ENCODE measurements around the gene MCAT. TPM values are rescaled to one million over a fixed set of nuclear protein-coding genes. Genes with fewer than 3 reads are reported as not detected.

MCAT gene
- total RNA-seq, 2 experiments from 2014 or later = 14.3 to 15.3 TPM

DNA sequence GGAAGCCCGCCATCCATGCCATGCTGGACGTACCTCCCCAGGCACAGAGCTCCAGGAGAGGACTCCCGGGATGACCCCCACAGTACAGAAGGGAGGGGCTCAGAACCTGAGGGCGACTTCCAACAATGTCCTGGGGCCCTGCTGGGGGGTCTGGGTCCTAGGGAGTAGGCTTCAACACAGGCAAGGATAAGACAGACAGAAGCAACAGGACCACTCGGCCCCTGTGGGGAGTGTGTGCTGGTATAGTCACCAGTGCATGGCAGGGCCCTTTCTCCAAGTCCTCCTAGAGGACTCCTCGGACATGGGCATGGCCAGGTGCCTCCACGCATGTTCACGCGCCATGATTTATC is 26.9 kb upstream of the MCAT start:
- H3K4me1 Mint-ChIP-seq (ENCODE audit: low read depth) = no peaks in the 10 kb centered on the region
- H3K27ac Mint-ChIP-seq = no peak overlapping the region
- H3K36me3 Mint-ChIP-seq = peaks cover 16% of the 10 kb centered on the region
- DNase-seq = no peak
- intact Hi-C loops (cut with micrococcal nuclease) = no loop called here
- H3K27me3 Mint-ChIP-seq = no peaks in the 10 kb centered on the region
- CTCF ChIA-PET = no interaction called here
- H3K9me3 Mint-ChIP-seq = no peaks in the 10 kb centered on the region
- POLR2A ChIA-PET = interaction anchor here (0.6 kb wide), 1 partner anchor 22 kb away, joined by 4 read pairs; no protein-coding TSS in a partner anchor
- no peak overlapping the region for H3K4me3 Mint-ChIP-seq

GRCh38 chr22:43169310-43170130 is 26.3 kb upstream of the MCAT start:
- Mint-ChIP-seq H3K4me3 (no peak overlapping the region), H3K4me1 (ENCODE audit: low read depth) (no peaks in the 10 kb centered on the region), H3K27ac (no peak overlapping the region), H3K36me3 (peaks cover 16% of the 10 kb centered on the region), H3K27me3 (no peaks in the 10 kb centered on the region), H3K9me3 (no peaks in the 10 kb centered on the region)
- ChIA-PET POLR2A (interaction anchor here (0.6 kb wide), 1 partner anchor 22 kb away, joined by 4 read pairs; no protein-coding TSS in a partner anchor), CTCF (no interaction called here)
- intact Hi-C loops (cut with micrococcal nuclease) = no loop called here
- no peak for DNase-seq

DNA sequence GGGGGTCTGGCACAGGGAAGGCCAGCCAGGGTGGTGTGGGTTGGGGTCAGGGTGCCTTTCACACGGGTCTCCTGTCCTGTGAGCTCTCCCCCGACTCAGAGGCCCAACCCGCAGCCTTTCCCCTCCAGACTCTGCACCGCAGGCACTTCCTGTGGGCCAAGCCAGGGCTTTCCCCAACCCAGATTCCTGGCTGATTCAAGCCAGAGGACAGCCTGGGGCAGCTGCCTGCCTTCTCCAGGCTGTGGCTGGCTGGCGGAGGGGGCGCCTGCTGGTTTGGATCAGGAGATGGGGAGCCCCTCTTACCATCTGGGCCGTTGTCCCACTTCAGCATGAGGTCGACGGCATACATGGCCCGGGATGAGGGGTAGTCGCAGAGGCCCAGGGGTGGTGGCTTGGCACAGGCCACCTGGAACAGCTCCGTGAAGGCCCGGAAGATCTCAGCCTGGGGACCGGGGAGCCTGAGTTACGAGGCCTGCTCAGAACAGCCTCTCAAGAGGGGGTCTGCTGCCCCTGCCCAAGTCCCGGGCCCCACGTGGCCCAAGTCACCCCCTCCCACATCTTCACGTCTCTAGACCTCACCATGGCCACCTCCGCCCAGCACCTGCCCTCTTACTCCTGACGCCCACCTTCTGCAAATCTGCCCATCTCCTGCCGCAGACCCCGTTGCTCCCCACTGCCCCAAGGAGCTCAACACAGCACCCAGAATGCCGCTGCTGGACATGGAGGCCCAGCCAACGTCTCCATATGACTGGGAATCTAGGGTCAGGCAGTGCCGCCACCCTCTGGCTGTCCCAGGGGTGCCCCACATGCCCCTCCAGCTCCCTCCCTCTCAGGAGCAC is 25.5 kb upstream of the MCAT start:
- Mint-ChIP-seq H3K4me1 (ENCODE audit: low read depth) (no peaks in the 10 kb centered on the region), H3K27me3 (no peaks in the 10 kb centered on the region), H3K27ac (no peak overlapping the region), H3K9me3 (no peaks in the 10 kb centered on the region), H3K4me3 (no peak overlapping the region), H3K36me3 (peaks cover 16% of the 10 kb centered on the region)
- intact Hi-C loops (cut with micrococcal nuclease) = no loop called here
- CTCF ChIA-PET = no interaction called here
- POLR2A ChIA-PET = no interaction called here
- DNase-seq = no peak

DNA sequence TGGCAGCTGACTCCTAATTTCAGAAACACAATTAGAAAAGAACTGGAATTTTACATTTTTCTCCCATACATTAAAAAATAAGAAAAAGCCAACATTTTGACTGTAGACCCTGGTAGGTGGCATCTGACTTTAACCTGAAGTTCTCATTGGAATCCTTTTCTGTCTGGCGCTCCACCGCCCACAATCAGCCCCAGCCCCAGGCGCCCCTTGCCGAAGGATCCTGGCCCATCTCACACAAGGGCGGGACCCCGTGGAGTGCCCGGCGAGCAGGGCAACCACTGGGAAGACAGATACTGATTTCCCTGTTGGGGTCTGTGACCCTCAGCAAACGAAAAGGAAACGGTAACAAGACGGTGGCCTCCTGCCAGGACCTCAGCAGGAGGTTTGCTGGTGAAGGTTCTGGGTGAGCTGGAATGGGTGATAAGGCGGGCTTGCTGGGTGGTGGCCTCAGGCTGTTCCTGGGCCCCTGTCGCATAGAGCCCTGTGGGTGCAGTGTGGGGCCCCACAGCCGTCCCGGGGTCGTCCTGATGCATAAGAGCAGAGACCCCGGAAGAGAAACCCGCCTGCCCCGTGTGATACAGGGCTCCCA is 23.9 kb upstream of the MCAT start:
- H3K36me3 Mint-ChIP-seq = peaks cover 8% of the 10 kb centered on the region
- H3K27ac Mint-ChIP-seq = no peak overlapping the region
- ChIA-PET CTCF (no interaction called here), POLR2A (no interaction called here)
- H3K4me3 Mint-ChIP-seq = no peak overlapping the region
- no peaks in the 10 kb centered on the region for H3K27me3 Mint-ChIP-seq
- H3K4me1 Mint-ChIP-seq (ENCODE audit: low read depth) = no peaks in the 10 kb centered on the region
- H3K9me3 Mint-ChIP-seq = no peaks in the 10 kb centered on the region
- no peak for DNase-seq
- intact Hi-C loops (cut with micrococcal nuclease) = no loop called here

- H3K27me3 Mint-ChIP-seq = no peaks in the 10 kb centered on the region
- no peaks in the 10 kb centered on the region for H3K9me3 Mint-ChIP-seq
- peaks cover 7% of the 10 kb centered on the region for H3K36me3 Mint-ChIP-seq
- POLR2A ChIA-PET = no interaction called here
- no peaks in the 10 kb centered on the region for H3K4me1 Mint-ChIP-seq (ENCODE audit: low read depth)
- no peak for DNase-seq
- CTCF ChIA-PET = no interaction called here
- H3K4me3 Mint-ChIP-seq = no peak overlapping the region
- H3K27ac Mint-ChIP-seq = no peak overlapping the region
- intact Hi-C loops (cut with micrococcal nuclease) = no loop called here
These were observed 23.1 kb upstream of the MCAT start for GRCh38 chr22:43166132-43166930.

DNA sequence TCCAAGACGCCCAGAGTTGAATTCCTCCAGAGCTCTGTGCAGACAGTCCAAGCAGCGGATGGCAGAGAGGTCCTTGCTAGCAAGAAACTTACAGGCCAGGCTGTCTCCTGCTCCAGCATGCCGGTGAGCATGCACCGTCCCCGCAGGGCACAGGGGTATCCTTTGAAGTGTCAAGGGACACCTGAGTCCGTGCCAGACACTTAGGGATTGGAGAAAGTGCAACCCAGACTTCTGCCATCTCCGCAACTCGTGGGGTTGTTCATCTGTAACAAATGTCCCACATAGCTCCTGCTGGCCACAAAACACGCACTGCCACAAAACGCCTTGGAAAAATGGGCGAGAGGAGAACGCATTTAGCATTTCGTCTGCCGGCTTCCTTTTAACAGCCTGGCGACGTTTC is 21.4 kb upstream of the MCAT start:
- H3K27ac Mint-ChIP-seq = no peak overlapping the region
- ChIA-PET CTCF (no interaction called here), POLR2A (no interaction called here)
- no peaks in the 10 kb centered on the region for H3K4me1 Mint-ChIP-seq (ENCODE audit: low read depth)
- no peak overlapping the region for H3K4me3 Mint-ChIP-seq
- no peaks in the 10 kb centered on the region for H3K9me3 Mint-ChIP-seq
- no peak for DNase-seq
- intact Hi-C loops (cut with micrococcal nuclease) = no loop called here
- H3K27me3 Mint-ChIP-seq = no peaks in the 10 kb centered on the region
- peaks cover 4% of the 10 kb centered on the region for H3K36me3 Mint-ChIP-seq

GRCh38 chr22:43163241-43163795 is 20.1 kb upstream of the MCAT start:
- Mint-ChIP-seq H3K36me3 (peaks cover 4% of the 10 kb centered on the region), H3K27ac (no peak overlapping the region), H3K27me3 (no peaks in the 10 kb centered on the region), H3K4me1 (ENCODE audit: low read depth) (no peaks in the 10 kb centered on the region), H3K9me3 (no peaks in the 10 kb centered on the region), H3K4me3 (no peak overlapping the region)
- intact Hi-C loops (cut with micrococcal nuclease) = no loop called here
- ChIA-PET CTCF (no interaction called here), POLR2A (no interaction called here)
- no peak for DNase-seq

DNA sequence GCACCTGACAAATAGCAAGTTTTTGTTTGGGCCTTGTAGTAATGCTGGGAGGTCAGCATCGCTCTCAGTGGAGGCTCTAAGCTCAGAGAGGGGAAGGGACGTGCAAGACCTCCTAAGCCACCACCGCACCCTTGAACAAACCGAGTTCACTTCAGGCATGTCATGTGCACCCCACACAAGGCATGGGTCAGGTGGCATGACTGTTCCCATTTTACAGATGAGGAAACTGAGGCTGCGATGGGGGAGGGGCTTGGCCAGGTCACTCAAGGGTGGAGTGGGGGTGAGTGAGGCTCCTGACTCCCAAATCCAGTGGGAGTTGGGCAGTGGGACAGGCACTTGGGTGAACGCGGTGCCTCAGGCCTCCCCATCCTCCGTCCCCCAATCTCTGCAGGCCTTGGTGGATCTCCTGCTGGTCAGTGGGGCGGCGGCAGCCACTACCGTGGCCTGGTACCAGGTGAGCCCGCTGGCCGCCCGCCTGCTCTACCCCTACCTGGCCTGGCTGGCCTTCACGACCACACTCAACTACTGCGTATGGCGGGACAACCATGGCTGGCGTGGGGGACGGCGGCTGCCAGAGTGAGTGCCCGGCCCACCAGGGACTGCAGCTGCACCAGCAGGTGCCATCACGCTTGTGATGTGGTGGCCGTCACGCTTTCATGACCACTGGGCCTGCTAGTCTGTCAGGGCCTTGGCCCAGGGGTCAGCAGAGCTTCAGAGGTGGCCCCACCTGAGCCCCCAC is 19.4 kb upstream of the MCAT start:
- no peaks in the 10 kb centered on the region for H3K27me3 Mint-ChIP-seq
- DNase-seq = no peak
- no peak overlapping the region for H3K27ac Mint-ChIP-seq
- POLR2A ChIA-PET = no interaction called here
- H3K4me3 Mint-ChIP-seq = no peak overlapping the region
- intact Hi-C loops (cut with micrococcal nuclease) = no loop called here
- H3K36me3 Mint-ChIP-seq = peaks cover 4% of the 10 kb centered on the region
- no peaks in the 10 kb centered on the region for H3K4me1 Mint-ChIP-seq (ENCODE audit: low read depth)
- no peaks in the 10 kb centered on the region for H3K9me3 Mint-ChIP-seq
- CTCF ChIA-PET = no interaction called here

- Mint-ChIP-seq H3K9me3 (no peaks in the 10 kb centered on the region), H3K36me3 (peaks cover 4% of the 10 kb centered on the region), H3K27me3 (no peaks in the 10 kb centered on the region), H3K4me1 (ENCODE audit: low read depth) (peaks cover 3% of the 10 kb centered on the region), H3K27ac (no peak overlapping the region), H3K4me3 (no peak overlapping the region)
- intact Hi-C loops (cut with micrococcal nuclease) = no loop called here
- DNase-seq = no peak
- ChIA-PET POLR2A (no interaction called here), CTCF (no interaction called here)
These were observed 17.4 kb upstream of the MCAT start for GRCh38 chr22:43160497-43161126.

GRCh38 chr22:43159484-43160178 is 16.4 kb upstream of the MCAT start:
- Mint-ChIP-seq H3K27me3 (no peaks in the 10 kb centered on the region), H3K36me3 (peaks cover 4% of the 10 kb centered on the region), H3K4me3 (no peak overlapping the region), H3K4me1 (ENCODE audit: low read depth) (peaks cover 4% of the 10 kb centered on the region), H3K9me3 (no peaks in the 10 kb centered on the region), H3K27ac (no peak overlapping the region)
- DNase-seq = no peak
- ChIA-PET CTCF (no interaction called here), POLR2A (no interaction called here)
- intact Hi-C loops (cut with micrococcal nuclease) = no loop called here
